Thoracic aorta (tissue), 2 donors: Measurements from ENCODE around the gene SKA1. TPM values are rescaled to one million over a fixed set of nuclear protein-coding genes. Genes with fewer than 3 reads are reported as not detected.
"Not testable (repeated sequence)": the region's sequence is repeated elsewhere in the genome, so short reads cannot be mapped to it uniquely, and the experiment has no call there.

Experiments used
- ATAC-seq: fragments of 150-250 bp; one replicate; pipeline ENCODE4 v1.8.0; 2017; ENCODE audit warnings: low read depth; ENCODE audit not compliant: insufficient number of reproducible peaks, low FRiP score
- DNase-seq: peaks from one replicate; pipeline ENCODE4 v3.0.0-alpha.2; 2020; ENCODE audit warnings: low spot score
- H3K27ac ChIP-seq, 2 donors: fragments of 200-600 bp; sonication (generic); 1 replicate in 1 of 2; 2 replicates in 1 of 2; pipeline ENCODE4 v1.5.1; 2016; ENCODE audit warnings: mild to moderate bottlenecking in 2 of 2, moderate library complexity in 2 of 2
- H3K27me3 ChIP-seq: fragments of 200-600 bp; sonication (generic); replicated peaks from 2 replicates; pipeline ENCODE4 v1.6.0; 2016; ENCODE audit warnings: mild to moderate bottlenecking; ENCODE audit not compliant: insufficient read depth
- H3K36me3 ChIP-seq: fragments of 200-600 bp; sonication (generic); one replicate; pipeline ENCODE4 v1.5.1; 2016
- H3K4me1 ChIP-seq, 2 donors: fragments of 200-600 bp; sonication (generic); 1 replicate in 1 of 2; 2 replicates in 1 of 2; pipeline versions ENCODE4 v1.5.1 to v1.6.0; 2016; ENCODE audit warnings: low read depth in 2 of 2, mild to moderate bottlenecking in 1 of 2; ENCODE audit not compliant: control insufficient read depth in 1 of 2
- H3K4me3 ChIP-seq: fragments of 200-600 bp; sonication (generic); 2 replicates; pipeline ENCODE4 v1.5.1; 2016; ENCODE audit warnings: mild to moderate bottlenecking
- H3K9me3 ChIP-seq: fragments of 200-600 bp; sonication (generic); 2 replicates; pipeline ENCODE4 v1.5.1; 2016
- total RNA-seq, 2 donors: library from RNA; depleted of rRNA; stranded (reverse); fragments of >200 nt; gene quantifications; one replicate each; pipeline versions ENCODE4 v1.1.0 to v1.2.3, GENCODE V29; 2016
- TF ChIP-seq, protein P1 (sequence below): fragments of 200-600 bp; sonication (generic); IDR thresholded peaks from one replicate; pipeline ENCODE4 v1.5.1; 2019; ENCODE audit warnings: antibody characterized with exemption

SKA1 gene
- total RNA-seq, 2 donors from 2014 or later = not detected

DNA sequence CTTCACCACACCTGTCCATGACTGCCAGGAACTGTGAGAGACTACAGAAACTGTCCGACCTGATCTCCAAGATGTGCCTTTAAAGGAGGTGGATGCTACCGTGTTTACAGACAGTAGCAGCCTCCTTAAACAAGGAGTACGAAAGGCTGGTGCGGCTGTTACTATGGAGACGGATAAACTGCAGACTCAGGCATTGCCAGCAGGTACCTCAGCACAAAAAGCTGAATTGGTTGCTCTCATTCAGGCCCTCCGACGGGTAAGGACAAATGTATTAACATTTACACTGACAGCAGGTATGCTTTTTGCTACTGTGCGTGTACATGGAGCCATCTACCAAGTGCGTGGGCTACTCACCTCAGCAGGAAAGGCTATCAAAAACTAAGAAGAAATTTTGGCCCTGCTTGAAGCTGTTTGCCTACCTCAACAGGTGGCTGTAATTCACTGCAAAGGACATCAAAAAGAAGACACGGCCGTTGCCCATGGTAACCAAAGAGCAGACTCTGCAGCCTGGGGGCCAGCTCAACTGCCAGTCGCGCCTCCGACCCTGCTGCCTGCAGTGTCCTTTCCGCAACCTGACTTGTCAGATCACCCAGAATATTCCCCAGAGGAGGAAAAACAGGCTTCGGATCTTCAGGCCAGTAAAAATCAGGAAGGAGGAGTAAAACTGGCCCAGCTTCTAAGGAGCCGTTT, 30.9 kb downstream of the SKA1 start:
- Histone ChIP-seq H3K27me3 (peaks cover 9% of the 10 kb centered on the region), H3K4me1 (no peaks in the 10 kb centered on the region), H3K27ac (no peak overlapping the region), H3K36me3 (no peaks in the 10 kb centered on the region), H3K9me3 (no peaks in the 10 kb centered on the region), H3K4me3 (no peak overlapping the region)
- TF ChIP-seq, protein P1, sequence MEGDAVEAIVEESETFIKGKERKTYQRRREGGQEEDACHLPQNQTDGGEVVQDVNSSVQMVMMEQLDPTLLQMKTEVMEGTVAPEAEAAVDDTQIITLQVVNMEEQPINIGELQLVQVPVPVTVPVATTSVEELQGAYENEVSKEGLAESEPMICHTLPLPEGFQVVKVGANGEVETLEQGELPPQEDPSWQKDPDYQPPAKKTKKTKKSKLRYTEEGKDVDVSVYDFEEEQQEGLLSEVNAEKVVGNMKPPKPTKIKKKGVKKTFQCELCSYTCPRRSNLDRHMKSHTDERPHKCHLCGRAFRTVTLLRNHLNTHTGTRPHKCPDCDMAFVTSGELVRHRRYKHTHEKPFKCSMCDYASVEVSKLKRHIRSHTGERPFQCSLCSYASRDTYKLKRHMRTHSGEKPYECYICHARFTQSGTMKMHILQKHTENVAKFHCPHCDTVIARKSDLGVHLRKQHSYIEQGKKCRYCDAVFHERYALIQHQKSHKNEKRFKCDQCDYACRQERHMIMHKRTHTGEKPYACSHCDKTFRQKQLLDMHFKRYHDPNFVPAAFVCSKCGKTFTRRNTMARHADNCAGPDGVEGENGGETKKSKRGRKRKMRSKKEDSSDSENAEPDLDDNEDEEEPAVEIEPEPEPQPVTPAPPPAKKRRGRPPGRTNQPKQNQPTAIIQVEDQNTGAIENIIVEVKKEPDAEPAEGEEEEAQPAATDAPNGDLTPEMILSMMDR = no peak
- DNase-seq (no peak), ATAC-seq (no peak)

- Histone ChIP-seq H3K36me3 (no peaks in the 10 kb centered on the region), H3K27ac (no peak overlapping the region), H3K4me3 (no peak overlapping the region), H3K9me3 (no peaks in the 10 kb centered on the region), H3K4me1 (no peaks in the 10 kb centered on the region), H3K27me3 (no peaks in the 10 kb centered on the region)
- no peak for DNase-seq
- TF ChIP-seq, protein P1 = no peak
- no peak for ATAC-seq
Measured at GRCh38 chr18:50409236-50409635, 34.4 kb downstream of the SKA1 start.

DNA sequence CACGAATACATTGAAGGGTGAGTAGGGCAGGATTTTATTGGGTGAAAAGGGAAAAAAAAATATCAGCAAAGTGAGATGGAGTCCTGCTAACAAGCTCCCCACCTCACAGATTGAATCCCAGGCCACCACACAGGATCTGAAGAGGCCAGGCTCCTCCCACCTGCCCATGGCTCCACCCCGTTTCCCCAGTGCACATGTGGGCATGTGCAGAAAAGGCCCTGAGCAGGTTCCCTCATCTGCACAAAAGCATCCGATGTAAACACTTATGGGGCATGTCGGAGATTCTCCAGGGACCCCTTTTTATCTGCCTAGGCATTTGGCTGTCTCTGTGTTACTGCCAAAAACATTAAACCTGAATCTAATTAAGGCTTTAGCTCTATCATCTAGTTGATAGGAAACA, 35.2 kb downstream of the SKA1 start:
- H3K4me1 ChIP-seq = no peaks in the 10 kb centered on the region
- no peaks in the 10 kb centered on the region for H3K27me3 ChIP-seq
- H3K36me3 ChIP-seq = no peaks in the 10 kb centered on the region
- no peaks in the 10 kb centered on the region for H3K9me3 ChIP-seq
- TF ChIP-seq, protein P1 = no peak
- no peak overlapping the region for H3K4me3 ChIP-seq
- DNase-seq (no peak), ATAC-seq (no peak)
- no peak overlapping the region for H3K27ac ChIP-seq

DNA sequence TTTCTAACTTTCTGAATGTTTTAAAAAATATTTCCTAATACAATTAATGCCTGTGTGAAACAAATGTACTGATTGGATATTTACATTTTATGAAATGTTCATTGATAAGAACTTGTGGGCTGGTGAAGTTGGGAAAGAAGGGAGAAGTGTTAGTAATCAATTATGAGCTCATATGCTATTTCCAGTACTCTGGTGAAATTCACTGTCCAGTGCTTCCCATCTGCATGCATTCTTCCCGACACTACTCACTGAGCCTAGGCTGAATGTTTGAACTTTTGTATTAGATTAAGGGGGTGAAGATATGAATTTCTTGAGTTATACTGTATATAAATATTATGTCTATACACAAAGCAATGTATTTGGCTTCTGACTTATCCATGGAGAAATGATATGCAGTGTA, 36.0 kb downstream of the SKA1 start:
- Histone ChIP-seq H3K4me3 (no peak overlapping the region), H3K9me3 (no peaks in the 10 kb centered on the region), H3K36me3 (no peaks in the 10 kb centered on the region), H3K4me1 (no peaks in the 10 kb centered on the region), H3K27me3 (no peaks in the 10 kb centered on the region), H3K27ac (no peak overlapping the region)
- DNase-seq = no peak
- TF ChIP-seq, protein P1 = no peak
- ATAC-seq = no peak

- H3K4me3 ChIP-seq, ATAC-seq, H3K9me3 ChIP-seq: not testable (repeated sequence)
Measured at GRCh38 chr18:50416832-50417231, 42.0 kb downstream of the SKA1 start.

GRCh38 chr18:50417705-50418104, 42.9 kb downstream of the SKA1 start:
- not testable (repeated sequence) for H3K4me3 ChIP-seq, H3K27me3 ChIP-seq, H3K36me3 ChIP-seq, H3K4me1 ChIP-seq, ATAC-seq, DNase-seq, H3K9me3 ChIP-seq, H3K27ac ChIP-seq

More at GRCh38 chr18:50416832-50417231, 42.0 kb downstream of the SKA1 start:
- not testable (repeated sequence) for H3K27me3 ChIP-seq, H3K4me1 ChIP-seq, H3K27ac ChIP-seq, H3K36me3 ChIP-seq, DNase-seq
